Epithelial cell of prostate (primary cell): ENCODE measurements around the gene SLC16A8.
"Not testable (repeated sequence)": the region's sequence is repeated elsewhere in the genome, so short reads cannot be mapped to it uniquely, and the experiment has no call there.

Source experiments
- DNase-seq: peaks from one replicate; pipeline ENCODE4 v3.0.0-alpha.2; 2011; ENCODE audit warnings: low read depth, low spot score
- H3K27ac ChIP-seq: fragments of 450-650 bp; 2 replicates; pipeline ENCODE4 v1.5.1; 2017; ENCODE audit warnings: mild to moderate bottlenecking

The SLC16A8 gene

DNA sequence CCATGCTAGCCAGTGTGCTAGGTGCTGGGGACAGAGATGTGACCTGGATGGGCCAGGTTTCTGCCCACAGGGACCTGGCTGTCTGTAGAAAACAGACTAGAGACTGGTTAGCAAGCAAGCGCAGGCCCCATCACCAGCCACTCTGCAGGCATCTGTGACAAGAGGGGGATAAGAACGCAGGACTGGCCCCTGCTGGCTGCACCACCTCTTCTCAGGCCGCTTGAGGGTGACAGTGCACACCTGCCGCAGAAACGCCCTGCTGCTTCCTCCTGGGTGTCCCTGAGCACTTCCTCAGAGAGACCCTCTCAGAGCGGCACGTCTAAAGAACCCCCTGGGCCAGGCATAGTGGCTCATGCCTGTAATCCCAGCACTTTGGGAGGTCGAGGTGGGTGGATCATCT, 32.7 kb downstream of the SLC16A8 start:
- no peak for DNase-seq
- no peak overlapping the region for H3K27ac ChIP-seq

DNA sequence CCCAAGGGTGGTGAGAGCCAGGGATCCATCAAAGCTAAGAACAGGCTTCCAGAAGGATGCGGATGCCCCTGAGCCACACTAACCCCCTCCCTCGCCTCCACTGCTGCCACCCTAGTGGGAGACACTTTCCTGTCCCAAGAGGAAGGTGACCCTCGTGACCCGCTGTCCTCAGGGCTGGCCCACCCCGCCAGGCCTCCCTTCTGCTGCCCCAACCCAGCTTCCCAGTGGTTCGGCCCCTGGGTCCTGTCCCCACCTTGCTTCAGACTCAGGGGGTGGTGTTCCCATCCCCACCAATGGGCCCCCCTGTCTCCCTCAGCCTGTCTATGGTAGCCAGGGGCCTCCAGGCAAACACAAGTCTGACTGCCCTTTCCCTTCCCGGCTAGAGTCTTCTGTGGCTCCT, 33.3 kb downstream of the SLC16A8 start:
- no peak overlapping the region for H3K27ac ChIP-seq
- DNase-seq = no peak

- DNase-seq = no peak
- H3K27ac ChIP-seq = no peak overlapping the region
Measured at GRCh38 chr22:38049812-38050619, 34.0 kb downstream of the SLC16A8 start.

DNA sequence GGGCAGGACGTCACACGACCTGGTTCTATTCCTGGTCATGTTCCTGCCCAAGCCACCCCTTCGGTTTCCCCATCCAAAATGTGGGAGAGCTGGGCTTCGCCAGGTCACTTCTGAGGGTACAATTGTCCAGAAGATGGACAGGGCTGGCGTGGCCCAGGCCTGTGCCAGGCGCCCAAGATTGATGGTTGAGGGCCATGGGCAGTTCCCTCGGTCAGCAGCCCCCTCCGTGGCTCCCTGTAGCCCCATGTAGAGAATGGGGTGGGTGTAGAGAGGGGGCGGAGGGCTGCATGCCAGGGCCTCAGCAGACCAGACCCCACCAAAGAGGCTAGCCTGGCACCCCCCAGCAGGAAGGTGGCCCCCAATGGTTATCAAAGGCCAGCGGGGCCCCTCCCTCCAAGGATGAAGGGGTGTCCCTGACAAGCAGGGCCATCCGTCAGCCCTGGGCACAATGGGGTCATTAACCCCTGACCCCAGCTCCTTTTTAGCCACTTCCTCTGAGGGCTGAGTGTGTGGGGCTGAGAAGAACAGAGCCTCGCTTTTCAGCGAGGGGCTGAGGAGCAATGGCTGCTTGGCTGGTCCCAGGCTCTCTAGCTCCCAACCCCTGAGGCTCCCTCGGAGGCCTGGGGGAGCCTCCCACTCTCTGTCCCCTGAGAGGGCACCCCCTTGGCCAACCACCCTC, 37.8 kb downstream of the SLC16A8 start:
- no peak overlapping the region for H3K27ac ChIP-seq
- DNase-seq = no peak

DNA sequence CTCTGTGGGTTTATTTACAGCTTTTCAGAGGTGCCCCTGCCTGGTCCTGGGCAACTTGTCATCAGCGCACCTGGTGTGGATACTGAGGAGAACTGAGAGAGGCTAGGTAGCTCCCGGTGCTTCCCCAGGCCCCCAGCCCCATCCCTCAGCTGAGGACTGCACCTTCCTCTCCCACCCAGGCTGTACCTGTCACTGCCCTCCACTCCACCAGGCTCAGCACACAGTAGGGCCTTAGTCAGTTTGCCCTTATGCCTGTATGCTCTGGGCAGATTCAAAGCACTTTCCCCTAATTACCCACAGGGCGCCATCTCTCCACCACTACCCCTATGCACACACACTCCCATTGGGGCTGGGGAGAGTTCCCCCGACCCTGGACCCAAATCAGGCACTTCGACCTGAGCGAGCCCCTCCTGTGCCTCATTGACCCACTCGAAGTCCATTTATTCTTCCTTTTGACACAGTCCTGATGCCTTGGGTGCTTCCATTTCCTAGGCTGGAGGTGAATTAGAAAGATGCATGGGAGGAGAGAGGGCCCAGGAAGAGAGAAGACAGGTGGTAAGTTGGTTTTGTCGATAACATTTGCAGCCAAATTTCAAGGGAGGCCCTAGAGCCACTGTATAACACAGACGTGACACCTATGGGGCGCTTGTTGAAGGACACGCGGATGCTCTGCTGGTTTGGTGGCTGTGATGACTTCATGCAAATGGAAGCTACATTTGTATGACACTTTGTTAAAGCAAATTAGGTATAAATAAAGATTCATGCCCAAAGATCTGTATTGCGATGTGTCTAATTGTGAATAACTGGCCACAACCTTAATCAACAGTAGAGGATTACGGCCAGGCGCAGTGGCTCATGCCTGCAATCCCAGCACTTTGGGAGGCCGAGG, 40.6 kb downstream of the SLC16A8 start:
- no peak overlapping the region for H3K27ac ChIP-seq
- no peak for DNase-seq

DNA sequence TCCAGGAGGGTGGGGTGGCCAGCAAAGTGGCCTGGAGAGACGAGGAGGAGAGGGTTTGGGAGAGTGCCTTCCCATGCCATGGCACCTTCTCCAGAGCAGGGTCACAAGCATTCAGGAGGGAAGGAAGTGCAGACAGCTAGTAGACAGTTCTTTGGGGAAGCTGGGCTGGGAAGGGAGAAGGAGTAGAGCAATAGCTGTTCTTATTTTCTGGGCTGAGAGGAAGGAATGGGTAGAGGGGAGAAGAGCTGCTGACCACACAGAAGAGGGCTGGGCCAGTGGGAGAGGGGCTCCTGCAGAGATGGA, 41.5 kb downstream of the SLC16A8 start:
- DNase-seq = no peak

DNA sequence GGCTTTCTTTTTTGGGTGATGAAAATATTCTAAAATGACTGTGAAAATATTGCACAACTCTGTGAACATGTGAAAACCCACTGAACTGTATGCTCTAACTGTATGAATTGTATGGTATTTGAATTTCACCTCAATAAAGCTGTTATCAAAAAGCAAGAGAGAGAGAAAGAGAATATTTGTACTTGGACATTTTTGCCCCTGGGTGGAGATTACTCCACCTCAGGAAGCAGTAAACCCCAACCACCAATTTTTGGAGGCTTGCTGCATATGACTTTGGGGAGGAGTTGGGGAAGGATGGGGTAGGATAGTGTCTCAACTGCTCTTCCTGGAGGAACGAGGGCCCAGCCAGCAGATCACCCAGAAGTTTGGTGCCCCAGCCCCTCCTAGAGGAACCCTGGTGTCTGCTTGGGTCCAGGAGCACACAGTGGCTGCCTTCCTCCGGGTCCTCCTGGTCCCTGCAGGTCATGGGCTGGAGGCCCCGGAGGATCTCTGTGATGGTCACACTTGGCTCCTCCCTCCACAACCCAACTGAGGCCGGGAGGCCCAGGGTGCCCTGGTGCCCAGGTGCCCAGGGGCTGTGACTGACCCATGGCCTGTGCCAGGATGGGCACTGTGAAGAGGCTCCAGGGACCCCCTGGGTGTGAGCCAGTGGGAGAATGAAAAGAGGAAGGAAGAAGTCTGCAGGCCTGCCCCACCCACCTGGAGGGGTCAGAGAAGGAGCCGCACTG, 42.1 kb downstream of the SLC16A8 start:
- no peak for DNase-seq
- no peak overlapping the region for H3K27ac ChIP-seq

More for the DNA sequence above, 41.5 kb downstream of the SLC16A8 start:
- H3K27ac ChIP-seq = no peak overlapping the region

GRCh38 chr22:38040953-38041759, 42.8 kb downstream of the SLC16A8 start:
- no peak overlapping the region for H3K27ac ChIP-seq
- DNase-seq = no peak

DNA sequence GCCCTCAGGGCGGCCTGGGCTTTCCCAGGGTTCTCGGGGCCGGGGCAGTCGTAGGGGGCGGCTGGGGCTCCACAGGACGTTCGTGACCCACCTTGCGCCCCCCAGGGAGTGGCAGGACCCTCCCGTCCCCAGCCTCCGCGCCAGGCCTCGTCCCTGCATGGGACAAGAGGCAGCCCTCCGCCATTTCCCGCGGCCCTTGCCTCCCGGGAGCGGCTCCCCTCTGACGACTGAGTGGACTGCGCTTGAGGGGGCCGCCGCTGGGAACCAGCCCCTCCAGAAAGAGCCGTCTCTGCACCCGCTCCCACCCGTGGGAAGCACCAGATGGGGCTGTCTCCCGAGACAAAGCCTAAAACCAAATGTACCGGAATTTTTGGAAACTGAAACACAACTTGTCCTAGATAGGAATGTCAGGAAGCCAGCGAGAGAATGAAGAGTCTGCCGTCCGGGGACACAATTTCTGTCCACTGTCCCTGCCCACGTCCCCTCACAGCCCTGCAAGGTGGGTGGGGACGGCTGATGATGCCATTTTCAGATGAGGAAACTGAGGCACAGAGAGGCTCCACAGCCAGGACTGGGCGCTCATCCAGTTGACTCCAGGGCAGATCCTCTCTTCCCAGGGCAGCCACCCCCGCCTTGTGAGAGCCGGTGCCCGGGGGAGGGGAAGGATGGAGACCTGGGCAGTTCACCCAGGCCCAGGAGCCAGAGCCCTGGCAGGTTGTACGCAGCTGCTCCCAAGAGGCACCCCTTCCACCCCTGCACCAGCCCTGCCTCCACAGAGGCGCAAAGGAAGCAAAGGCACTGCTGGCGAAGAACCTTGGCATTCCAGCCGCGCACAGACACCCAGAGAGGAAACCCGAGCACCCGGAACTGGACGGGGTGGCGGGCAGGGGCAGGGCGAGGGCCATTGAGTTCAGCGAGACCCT, 44.8 kb downstream of the SLC16A8 start:
- H3K27ac ChIP-seq = no peak overlapping the region
- no peak for DNase-seq

DNA sequence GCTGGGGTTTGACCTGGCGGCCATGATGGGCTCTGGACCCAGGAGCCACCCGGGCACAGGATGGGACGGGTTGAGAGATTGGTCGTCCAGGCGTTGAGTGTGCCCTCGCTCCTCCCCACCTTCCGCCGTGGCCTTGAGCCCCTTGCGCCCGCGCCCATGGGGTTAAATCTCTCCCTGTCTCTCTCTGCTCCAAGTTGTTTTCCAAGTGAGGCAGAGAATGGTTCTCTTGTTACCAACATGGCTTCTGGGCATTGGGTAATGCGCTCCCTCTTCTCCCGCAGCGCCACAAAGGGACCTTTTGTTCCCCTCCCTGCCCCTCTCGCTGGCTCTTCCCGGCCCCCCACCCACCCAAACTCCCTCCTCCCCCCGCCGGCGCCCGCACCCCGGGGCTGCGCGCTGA, 45.6 kb downstream of the SLC16A8 start:
- DNase-seq = no peak

DNA sequence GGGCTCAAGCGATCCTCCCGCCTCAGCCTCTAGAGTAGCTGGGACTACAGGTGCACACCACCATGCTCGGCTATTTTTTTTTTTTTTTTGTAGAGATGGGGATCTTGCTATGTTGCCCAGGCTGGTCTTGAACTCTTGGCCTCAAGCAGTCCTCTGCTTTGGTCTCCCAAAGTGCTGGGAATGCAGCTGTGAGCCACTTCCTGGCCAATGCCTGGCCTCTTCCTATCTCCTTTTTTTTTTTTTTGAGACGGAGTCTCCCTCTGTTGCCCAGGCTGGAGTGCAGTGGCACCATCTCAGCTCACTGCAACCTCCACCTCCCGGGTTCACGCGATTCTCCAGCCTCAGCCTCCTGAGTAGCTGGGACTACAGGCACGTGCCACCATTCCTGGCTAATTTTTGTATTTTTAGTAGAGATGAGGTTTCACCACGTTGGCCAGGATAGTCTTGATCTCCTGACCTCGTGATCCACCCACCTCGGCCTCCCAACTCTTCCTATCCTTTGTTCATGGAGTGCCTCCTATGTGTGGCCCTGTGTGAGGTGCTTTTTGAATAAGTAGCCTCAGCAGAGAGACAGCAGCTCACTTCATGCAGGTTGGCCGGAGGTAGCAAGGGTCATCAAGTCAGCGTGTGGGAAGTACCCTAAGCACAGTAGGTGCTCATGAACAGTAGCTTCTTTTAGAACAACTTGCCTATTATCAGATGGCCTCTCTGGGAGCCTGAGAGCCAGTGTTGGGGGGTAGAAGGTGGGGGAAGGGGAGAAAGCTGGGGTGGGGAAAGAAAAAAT, 46.4 kb downstream of the SLC16A8 start:
- H3K27ac ChIP-seq, DNase-seq: not testable (repeated sequence)

More for the DNA sequence above, 45.6 kb downstream of the SLC16A8 start:
- no peak overlapping the region for H3K27ac ChIP-seq

- no peak for DNase-seq
- H3K27ac ChIP-seq = no peak overlapping the region
Measured at GRCh38 chr22:38036392-38037062, 47.5 kb downstream of the SLC16A8 start.

- DNase-seq = no peak
- H3K27ac ChIP-seq = no peak overlapping the region
Measured at GRCh38 chr22:38035530-38035885, 48.5 kb downstream of the SLC16A8 start.

DNA sequence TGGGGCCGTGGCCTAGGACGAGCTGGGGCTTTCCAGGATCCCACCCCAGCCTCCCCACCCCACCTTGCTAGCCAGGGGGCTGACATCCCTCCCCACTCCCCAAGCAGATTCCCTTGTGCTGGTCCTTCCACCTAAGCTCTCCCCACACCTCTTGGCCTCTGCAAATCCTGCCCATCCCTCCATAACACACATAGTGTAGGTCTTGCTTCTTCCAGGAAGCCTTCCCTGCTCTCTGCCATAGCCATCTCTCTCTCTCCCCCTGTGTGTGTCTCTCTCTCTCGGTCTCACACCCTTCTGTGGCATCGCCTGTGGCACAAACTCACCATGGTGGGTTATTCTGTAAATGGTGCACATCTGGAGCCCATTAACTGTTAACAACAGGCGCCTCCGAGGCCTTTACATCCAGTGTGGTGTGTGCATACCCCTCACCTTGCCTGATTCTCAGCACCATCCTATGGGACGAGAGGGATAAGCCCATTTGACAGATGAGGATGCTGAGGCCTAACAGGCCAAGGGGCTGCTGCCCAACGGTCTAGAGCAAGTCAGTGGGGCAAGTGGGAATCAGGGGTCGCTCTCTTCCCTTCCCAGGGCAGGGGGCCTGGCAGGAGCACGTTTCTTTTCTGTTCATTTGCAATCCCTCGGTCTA, 49.0 kb downstream of the SLC16A8 start:
- DNase-seq = no peak
- H3K27ac ChIP-seq = peak overlapping the region; percentile 60

DNA sequence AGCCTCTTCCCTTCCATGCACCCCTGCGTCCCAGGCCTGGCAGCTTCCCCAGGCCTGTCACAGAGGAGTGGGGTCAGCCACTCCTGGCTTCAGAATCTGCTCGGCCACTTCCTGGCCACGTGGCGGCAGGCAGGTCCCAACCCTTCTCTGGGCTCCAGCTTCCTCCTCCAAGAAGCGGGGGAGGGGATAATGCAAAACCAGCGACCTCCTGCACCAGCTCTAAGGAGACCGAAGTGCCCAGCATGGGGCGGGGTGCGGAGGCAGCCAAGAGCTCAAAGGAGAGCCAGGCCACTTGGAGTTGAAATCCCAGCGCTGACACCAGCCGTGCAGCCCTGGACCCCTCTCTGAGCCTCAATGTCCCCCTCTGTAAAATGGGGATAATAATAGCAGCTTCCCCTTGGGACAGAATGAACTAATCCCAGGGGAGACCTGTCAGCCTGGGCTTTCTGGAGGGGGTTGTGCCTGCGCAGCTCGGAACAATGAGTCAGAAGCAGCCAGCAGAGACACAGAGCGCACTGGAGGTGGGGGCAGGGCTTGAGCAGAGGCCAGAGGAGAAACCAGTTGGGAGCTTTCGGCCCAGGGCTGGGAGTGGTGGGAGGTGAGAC, 49.6 kb downstream of the SLC16A8 start:
- DNase-seq = peak; percentile 44

GRCh38 chr22:38033522-38034277, 50.3 kb downstream of the SLC16A8 start:
- H3K27ac ChIP-seq = peak overlapping the region; percentile 60
- DNase-seq = no peak

More for the DNA sequence above, 49.6 kb downstream of the SLC16A8 start:
- H3K27ac ChIP-seq = peak overlapping the region; percentile 60
